SK-N-SH (cell line): Measurements from ENCODE around the gene CTAGE9.

Experiments used
- JUND ChIP-seq: IDR thresholded peaks from 2 replicates; pipeline ENCODE4 v1.4.0; 2012
- RAD21 ChIP-seq: IDR thresholded peaks from 2 replicates; pipeline ENCODE4 v1.6.1; 2012; ENCODE audit warnings: mild to moderate bottlenecking, low read length
- SMC3 ChIP-seq: IDR thresholded peaks from 2 replicates; pipeline ENCODE4 v1.6.1; 2012; ENCODE audit warnings: low read depth, low read length, improper control_type of control experiment
- USF1 ChIP-seq: IDR thresholded peaks from 2 replicates; pipeline ENCODE4 v1.4.0; 2012; ENCODE audit warnings: low read depth, borderline replicate concordance
- TF ChIP-seq, protein P1 (sequence below): IDR thresholded peaks from 2 replicates; pipeline ENCODE4 v1.4.0; 2012; ENCODE audit warnings: low read depth
- TF ChIP-seq, protein P2 (sequence below): fragments of 200-600 bp; sonication (generic); IDR thresholded peaks from 2 replicates; pipeline ENCODE4 v1.6.1; 2017; ENCODE audit warnings: antibody characterized with exemption, mild to moderate bottlenecking, moderate library complexity

- TF ChIP-seq, protein P1, sequence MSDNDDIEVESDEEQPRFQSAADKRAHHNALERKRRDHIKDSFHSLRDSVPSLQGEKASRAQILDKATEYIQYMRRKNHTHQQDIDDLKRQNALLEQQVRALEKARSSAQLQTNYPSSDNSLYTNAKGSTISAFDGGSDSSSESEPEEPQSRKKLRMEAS = no peak
- TF ChIP-seq, protein P2, sequence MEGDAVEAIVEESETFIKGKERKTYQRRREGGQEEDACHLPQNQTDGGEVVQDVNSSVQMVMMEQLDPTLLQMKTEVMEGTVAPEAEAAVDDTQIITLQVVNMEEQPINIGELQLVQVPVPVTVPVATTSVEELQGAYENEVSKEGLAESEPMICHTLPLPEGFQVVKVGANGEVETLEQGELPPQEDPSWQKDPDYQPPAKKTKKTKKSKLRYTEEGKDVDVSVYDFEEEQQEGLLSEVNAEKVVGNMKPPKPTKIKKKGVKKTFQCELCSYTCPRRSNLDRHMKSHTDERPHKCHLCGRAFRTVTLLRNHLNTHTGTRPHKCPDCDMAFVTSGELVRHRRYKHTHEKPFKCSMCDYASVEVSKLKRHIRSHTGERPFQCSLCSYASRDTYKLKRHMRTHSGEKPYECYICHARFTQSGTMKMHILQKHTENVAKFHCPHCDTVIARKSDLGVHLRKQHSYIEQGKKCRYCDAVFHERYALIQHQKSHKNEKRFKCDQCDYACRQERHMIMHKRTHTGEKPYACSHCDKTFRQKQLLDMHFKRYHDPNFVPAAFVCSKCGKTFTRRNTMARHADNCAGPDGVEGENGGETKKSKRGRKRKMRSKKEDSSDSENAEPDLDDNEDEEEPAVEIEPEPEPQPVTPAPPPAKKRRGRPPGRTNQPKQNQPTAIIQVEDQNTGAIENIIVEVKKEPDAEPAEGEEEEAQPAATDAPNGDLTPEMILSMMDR = no peak
- TF ChIP-seq SMC3 = no peak
- TF ChIP-seq USF1 = no peak
- no peak for TF ChIP-seq RAD21
- no peak for TF ChIP-seq JUND
Observed at GRCh38 chr6:131680868-131681267, 29.9 kb downstream of the CTAGE9 start.
